Lower leg skin (tissue), 4 donors: ENCODE data around the gene MAP1LC3B. TPM values are rescaled to one million over a fixed set of nuclear protein-coding genes. Genes with fewer than 3 reads are reported as not detected.

ENCODE experiments used
- DNase-seq, 2 donors: peaks; one replicate each; pipeline ENCODE4 v3.0.0-alpha.2; 2019; ENCODE audit warnings: low spot score in 2 of 2
- H3K4me3 ChIP-seq: fragments of 200-600 bp; sonication (generic); 2 replicates; pipeline ENCODE4 v1.5.1; 2017; ENCODE audit warnings: mild to moderate bottlenecking, low read depth; ENCODE audit not compliant: poor library complexity, severe bottlenecking
- CTCF ChIP-seq, 3 donors: fragments of 450-650 bp; IDR thresholded peaks; one replicate each; pipeline ENCODE4 v1.5.1; 2016; ENCODE audit warnings: antibody characterized with exemption in 3 of 3, mild to moderate bottlenecking in 3 of 3, moderate library complexity in 2 of 3
- POLR2A ChIP-seq, 2 donors: fragments of 450-650 bp; IDR thresholded peaks; one replicate each; pipeline ENCODE4 v1.6.1; 2016 to 2017; ENCODE audit warnings: antibody characterized with exemption in 2 of 2, mild to moderate bottlenecking in 1 of 2, moderate library complexity in 1 of 2
- WGBS, 2 donors: methylation state at CpG; one replicate each; pipeline ENCODE4 v1.1.5; 2018; 5-methylcytosine and 5-hydroxymethylcytosine counted together
- intact Hi-C: fragments of 100-400 bp; cut with DNase I; formaldehyde crosslinking; loops from one replicate; pipeline ENCODE4 v1.15.0; 2023; ENCODE audit warnings: low total_unique reads
- total RNA-seq, 4 donors: library from RNA; depleted of rRNA; stranded (reverse); fragments of >200 nt; gene quantifications; one replicate each; pipeline ENCODE4 v1.1.0, GENCODE V29; 2016

The MAP1LC3B gene
- total RNA-seq, 4 donors from 2014 or later: 73.8 to 76.4 (median 74.5) TPM

- intact Hi-C loops: no loop called here
- no peak overlapping the region for H3K4me3 ChIP-seq
- DNase-seq: no peak
- no peak for TF ChIP-seq POLR2A (IDR thresholded peaks at IDR 0.05)
- no peak for TF ChIP-seq CTCF (IDR thresholded peaks at IDR 0.05)
- WGBS, 2 donors: 70 to 72% methylated on average over 15 to 17 of the region's 17 CpGs
Observed at GRCh38 chr16:87363771-87364455, 28.2 kb upstream of the MAP1LC3B start.

GRCh38 chr16:87365021-87365713 lies 27.0 kb upstream of the MAP1LC3B start:
- H3K4me3 ChIP-seq: no peak overlapping the region
- intact Hi-C loops: no loop called here
- no peak for TF ChIP-seq CTCF (IDR thresholded peaks at IDR 0.05)
- TF ChIP-seq POLR2A (IDR thresholded peaks at IDR 0.05): no peak
- DNase-seq: no peak
- WGBS, 2 donors: 93% methylated on average over 13 of the region's 13 CpGs

DNA sequence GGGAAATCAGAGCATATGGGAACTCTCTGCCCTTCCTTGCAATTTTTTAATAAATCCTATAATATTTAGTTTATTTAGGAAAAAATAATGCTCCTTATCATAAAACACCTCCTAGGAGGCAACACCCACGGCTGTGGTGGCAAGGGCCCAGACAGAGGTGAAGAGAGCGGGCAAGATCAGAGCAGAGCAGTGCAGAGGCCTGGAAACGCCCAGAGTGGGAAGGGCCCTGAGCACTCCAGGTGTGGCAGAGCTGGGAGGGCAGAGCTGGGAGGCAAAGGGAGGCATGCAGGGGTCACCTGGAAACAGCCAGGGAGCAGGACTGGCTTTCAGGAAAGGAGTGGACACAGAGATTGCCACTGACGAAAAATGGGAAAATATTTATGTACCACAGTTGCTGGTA lies 25.8 kb upstream of the MAP1LC3B start:
- TF ChIP-seq POLR2A (IDR thresholded peaks at IDR 0.05): no peak
- no peak for TF ChIP-seq CTCF (IDR thresholded peaks at IDR 0.05)
- 55 to 65% methylated on average over 4 of the region's 4 CpGs for WGBS, 2 donors
- intact Hi-C loops: no loop called here
- DNase-seq: no peak
- H3K4me3 ChIP-seq: no peak overlapping the region

- 97 to 100% methylated on average over 1 of the region's 1 CpG for WGBS, 2 donors
- DNase-seq: no peak
- H3K4me3 ChIP-seq: no peak overlapping the region
- intact Hi-C loops: no loop called here
- TF ChIP-seq CTCF (IDR thresholded peaks at IDR 0.05) (no peak), POLR2A (IDR thresholded peaks at IDR 0.05) (no peak)
Observed at GRCh38 chr16:87366930-87367329, 25.2 kb upstream of the MAP1LC3B start.

GRCh38 chr16:87367529-87367928 lies 24.6 kb upstream of the MAP1LC3B start:
- intact Hi-C loops: no loop called here
- TF ChIP-seq CTCF (IDR thresholded peaks at IDR 0.05): no peak
- no peak for TF ChIP-seq POLR2A (IDR thresholded peaks at IDR 0.05)
- no peak overlapping the region for H3K4me3 ChIP-seq
- 90% methylated on average over 9 of the region's 9 CpGs for WGBS, 2 donors
- no peak for DNase-seq
